NCI-H82 (cell line): ENCODE results near the gene GPC4.
"Not testable (repeated sequence)": the region's sequence is repeated elsewhere in the genome, so short reads cannot be mapped to it uniquely, and the experiment has no call there.

ENCODE experiments used
- DNase-seq: peaks from one replicate; lab custom pipeline; 2025; lab: John Stamatoyannopoulos, UW

GPC4 gene

GRCh38 chrX:133365871-133366611, 49.2 kb downstream of the GPC4 start:
- DNase-seq = no peak

GRCh38 chrX:133364865-133365264, 50.4 kb downstream of the GPC4 start:
- no peak for DNase-seq

DNA sequence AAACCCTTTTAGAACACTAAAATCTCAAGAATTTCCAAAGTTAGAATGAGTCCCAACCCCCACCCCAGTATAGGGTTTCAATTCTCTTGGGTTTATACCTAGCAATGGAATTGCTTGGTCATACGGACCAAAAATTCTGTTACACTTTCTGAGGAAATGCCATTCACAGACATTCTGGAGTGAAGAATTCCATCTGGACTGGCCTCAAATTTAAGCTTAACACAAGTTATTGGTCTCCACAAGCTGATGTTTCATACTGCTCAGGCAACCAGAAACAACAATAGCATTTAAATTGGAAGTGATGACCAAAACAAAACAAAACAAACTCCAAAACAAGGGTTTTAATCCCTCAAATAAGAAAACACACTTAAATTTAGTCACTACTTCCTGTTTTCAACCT, 51.1 kb downstream of the GPC4 start:
- no peak for DNase-seq

DNA sequence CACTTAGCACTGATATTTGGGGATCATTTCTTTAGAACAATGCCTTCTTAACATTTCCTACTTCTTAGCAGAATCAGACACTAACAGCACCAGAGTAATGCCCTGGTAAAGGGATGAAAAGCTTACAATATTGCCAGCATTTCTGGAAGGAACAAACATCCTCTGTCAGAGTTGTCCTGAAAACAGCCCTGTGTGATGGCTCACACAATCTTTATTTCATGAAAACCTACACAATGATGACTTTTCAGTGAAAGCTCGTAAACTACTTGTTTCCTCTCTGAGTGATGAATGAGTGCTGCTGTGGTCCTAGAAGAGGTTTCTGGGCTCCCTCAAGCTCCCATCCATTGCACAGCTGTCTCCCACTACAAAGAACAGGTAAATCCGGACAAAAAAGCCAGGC, 52.8 kb downstream of the GPC4 start:
- DNase-seq = no peak

GRCh38 chrX:133359466-133359865, 55.8 kb downstream of the GPC4 start:
- no peak for DNase-seq

GRCh38 chrX:133353233-133353632, 62.1 kb downstream of the GPC4 start:
- DNase-seq = no peak

DNA sequence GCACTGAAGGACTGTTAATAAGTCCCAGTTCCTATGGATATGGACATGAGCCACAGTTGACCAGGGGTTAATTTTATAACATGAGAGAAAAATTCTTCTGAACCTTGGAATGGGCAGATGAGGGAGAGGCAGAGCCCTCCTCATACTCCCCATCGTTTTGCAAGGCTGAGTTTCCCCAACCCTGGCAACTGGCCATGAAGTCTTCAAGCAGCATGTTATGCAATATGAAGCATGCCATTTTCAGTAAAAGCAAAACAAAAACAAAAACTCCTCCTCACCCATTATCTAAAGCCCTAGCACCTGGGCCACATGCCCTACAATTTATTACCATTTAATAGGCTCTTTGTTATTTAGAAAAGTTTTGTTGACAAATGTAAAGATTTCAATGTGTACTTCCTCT, 64.5 kb downstream of the GPC4 start:
- DNase-seq = no peak

GRCh38 chrX:133346026-133346425, 69.3 kb downstream of the GPC4 start:
- DNase-seq = no peak

GRCh38 chrX:133339566-133339965, 75.7 kb downstream of the GPC4 start:
- no peak for DNase-seq

- no peak for DNase-seq
Observed at GRCh38 chrX:133337250-133337649, 78.0 kb downstream of the GPC4 start.

- DNase-seq = peak; percentile 63
Observed at GRCh38 chrX:133335027-133335426, 80.3 kb downstream of the GPC4 start.

GRCh38 chrX:133333154-133333750, 82.0 kb downstream of the GPC4 start:
- no peak for DNase-seq

DNA sequence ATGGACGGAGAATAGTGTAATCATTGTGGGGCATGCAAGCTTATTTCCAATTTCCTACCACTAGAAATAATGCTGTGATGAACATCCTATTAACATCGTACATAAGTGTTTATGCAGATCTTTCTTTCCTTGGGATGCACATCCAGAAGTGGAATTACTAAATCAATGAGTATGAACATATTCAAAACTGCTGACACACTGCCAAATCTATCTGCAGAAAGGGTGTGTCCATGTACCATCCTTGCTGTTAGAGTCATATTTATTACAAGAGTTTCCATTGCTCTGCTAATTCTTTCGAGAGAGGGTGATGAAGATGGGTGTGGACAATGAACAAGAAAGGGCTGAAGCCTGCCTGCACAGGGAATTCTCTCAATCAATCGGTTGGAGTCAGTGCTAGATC, 82.6 kb downstream of the GPC4 start:
- no peak for DNase-seq

- no peak for DNase-seq
Observed at GRCh38 chrX:133330956-133331355, 84.3 kb downstream of the GPC4 start.

- no peak for DNase-seq
Observed at GRCh38 chrX:133325422-133325821, 89.9 kb downstream of the GPC4 start.

DNA sequence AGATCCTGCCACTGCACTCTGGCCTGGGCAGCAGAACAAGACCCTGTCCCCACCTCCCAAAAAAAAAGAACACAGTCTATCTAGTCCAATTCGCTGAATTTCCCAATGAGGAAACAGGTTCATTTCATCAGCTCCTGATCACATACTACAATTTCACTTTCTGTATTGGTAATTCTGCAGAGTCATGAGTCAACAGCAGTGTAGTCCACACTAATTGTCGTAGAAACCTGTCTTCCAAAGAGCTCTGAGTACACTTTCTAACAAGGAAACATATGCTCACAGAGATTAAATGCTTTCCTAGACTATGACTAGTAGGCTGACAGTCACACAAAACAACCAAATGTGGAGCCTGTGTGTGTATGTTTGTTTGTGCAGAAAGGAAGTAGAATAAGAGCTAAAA, 91.9 kb downstream of the GPC4 start:
- no peak for DNase-seq

DNA sequence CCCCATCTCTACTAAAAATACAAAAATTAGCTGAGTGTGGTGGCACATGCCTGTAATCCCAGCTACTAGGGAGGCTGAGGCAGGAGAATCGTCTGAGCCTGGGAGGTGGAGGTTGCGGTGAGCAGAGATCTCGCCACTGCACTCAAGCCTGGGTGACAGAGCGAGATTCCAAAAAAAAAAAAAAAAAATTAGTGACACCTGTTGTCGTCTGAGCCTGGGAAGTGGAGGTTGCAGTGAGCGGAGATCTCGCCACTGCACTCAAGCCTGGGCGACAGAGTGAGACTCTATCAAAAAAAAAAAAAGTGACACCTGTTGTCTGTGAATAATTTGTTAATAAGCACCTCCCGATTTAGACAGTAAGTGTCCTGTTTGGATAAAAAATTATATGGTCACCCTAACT, 93.0 kb downstream of the GPC4 start:
- not testable (repeated sequence) for DNase-seq

DNA sequence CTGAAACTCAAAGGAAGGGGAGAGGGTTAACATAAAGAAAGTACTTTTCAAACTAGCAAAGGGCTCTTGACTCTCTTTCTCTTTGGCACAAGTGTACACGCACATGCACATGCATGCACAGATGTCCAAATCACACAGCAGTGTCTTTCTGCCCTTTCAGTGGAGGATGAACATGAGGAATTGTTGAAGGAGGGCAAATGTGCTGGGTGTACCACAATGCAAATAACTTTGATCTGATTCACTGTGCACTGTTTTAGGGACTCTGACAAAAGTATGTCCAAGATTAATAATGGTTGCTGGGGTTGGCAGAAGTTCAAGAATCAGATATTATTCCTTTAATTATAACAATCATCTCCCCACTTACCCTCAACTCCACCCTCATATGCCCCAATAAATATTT, 93.8 kb downstream of the GPC4 start:
- no peak for DNase-seq

DNA sequence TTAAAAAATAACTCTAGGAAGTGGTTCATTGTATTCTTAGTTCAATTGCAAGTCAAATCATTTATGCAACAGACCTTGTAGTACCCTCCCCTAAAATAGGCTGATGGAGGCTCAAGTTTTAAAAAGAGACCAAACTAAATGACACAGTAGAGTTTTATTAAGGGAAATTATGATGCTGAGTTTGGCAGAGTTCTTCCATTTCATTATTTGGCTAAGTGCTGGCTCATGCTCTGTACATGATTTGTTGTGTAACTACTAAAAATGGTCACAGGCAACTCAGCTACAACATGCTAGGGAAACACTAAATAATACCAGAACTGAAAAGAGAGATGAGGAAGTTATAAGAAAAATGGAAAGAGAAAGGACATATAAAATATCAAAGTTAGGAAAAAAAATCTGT, 101.0 kb downstream of the GPC4 start:
- no peak for DNase-seq

- DNase-seq = no peak
Observed at GRCh38 chrX:133308499-133308897, 106.8 kb downstream of the GPC4 start.

DNA sequence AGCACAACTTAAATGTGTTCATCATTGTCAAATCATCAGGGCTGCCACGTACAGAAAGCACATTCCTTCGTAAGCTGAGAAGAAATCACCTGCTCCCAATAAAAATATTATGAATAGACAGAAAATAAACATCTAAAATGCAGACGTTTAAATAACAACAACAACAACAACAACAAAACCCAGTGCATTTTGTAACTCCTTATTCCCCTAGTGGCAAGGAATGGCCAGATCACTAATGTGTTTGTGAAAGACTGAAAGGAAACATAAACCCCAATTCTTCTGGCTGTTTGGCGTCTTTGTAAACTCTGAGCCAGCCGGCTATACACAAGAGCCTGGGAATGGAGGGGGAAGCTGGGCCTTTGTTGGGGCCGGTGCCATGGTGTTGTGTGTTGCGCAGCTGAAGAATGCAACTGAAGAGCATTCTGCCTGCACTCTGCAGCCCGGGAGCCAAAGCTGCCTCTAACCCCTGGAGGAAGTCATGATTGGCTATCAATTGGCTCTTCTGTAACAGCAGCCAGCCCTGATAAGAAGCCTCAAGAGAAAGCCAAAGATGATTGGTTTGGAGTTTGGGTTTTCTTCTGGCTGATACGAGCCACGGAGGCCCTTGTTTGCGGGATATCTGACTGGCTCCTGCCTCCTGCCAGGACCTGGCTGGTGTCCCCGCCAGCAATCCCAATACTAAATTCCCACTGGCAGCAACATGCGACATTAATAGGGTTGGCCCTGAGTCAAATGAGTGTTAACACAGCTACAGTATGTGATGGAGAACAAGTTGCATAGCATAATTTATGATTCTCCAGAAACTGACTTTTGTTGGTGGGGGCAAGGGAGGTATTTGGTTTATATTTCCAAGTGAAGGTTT, 107.4 kb downstream of the GPC4 start:
- DNase-seq = no peak

DNA sequence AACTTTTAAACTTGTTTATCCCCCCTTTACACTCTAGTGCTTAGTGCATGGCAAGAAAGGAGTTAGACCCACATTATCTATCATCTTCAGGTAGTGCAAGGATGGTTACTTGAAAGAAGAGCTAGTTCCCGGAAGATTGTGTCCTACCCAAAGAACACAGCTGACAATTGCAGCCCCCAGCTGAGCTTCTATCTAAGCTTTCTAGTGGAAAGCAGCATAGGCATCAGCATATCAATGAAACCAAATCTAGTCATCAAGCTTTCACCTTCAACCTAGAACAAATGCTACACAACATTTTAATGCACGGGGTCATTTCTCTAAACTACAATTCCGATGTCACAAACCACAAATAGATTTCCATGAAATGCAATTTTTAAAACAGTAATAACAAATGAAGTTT, 108.2 kb downstream of the GPC4 start:
- DNase-seq = no peak

- DNase-seq = no peak
Observed at GRCh38 chrX:133306316-133306715, 109.0 kb downstream of the GPC4 start.
